Caco-2 (cell line): ENCODE data around the gene WIPF3. TPM values are rescaled to one million over a fixed set of nuclear protein-coding genes. Genes with fewer than 3 reads are reported as not detected.

Experiments used
- BruUV-seq: library from RNA; stranded (reverse); fragments of 400-500 nt; replicated peaks from 2 replicates; lab custom pipeline; 2021; lab: Mats Ljungman, UMichigan
- CTCF ChIA-PET: fragments of 300-600 bp; sonication (Branson Sonifier 250); formaldehyde crosslinking; loops from one replicate; lab custom pipeline; 2022; ENCODE audit warnings: antibody characterized with exemption; lab: Charles Lee
- POLR2A ChIA-PET: fragments of 300-600 bp; sonication (Branson Sonifier 250); formaldehyde crosslinking; loops from one replicate; lab custom pipeline; 2022; ENCODE audit warnings: antibody characterized with exemption; lab: Charles Lee
- DNase-seq, 2 experiments: peaks; one replicate each; pipeline versions ENCODE4 v3.0.0 to v3.0.0-alpha.2; 2020 to 2022
- H3K27me3 ChIP-seq: replicated peaks from 2 replicates; pipeline ENCODE4 v1.6.0; 2011; ENCODE audit warnings: low read length; ENCODE audit not compliant: control insufficient read depth, insufficient read depth
- H3K36me3 ChIP-seq: 2 replicates; pipeline ENCODE4 v1.5.1; 2011; ENCODE audit warnings: low read length; ENCODE audit not compliant: control insufficient read depth, insufficient read depth
- H3K4me1 ChIP-seq: fragments of 250-450 bp; sonication (Bioruptor Pico); 2 replicates; pipeline ENCODE4 v1.5.1; 2020; ENCODE audit warnings: mild to moderate bottlenecking
- H3K4me3 ChIP-seq: 2 replicates; pipeline ENCODE4 v1.5.1; 2011; ENCODE audit warnings: low read depth, mild to moderate bottlenecking, control low read depth, low read length
- H3K9me3 ChIP-seq: fragments of 250-450 bp; sonication (Bioruptor Pico); 2 replicates; pipeline ENCODE4 v1.5.1; 2020; ENCODE audit warnings: mild to moderate bottlenecking, moderate library complexity
- H3K27ac Mint-ChIP-seq: one replicate; pipeline ENCODE4 v1.8.0; 2022; ENCODE audit warnings: mixed read lengths; ENCODE audit not compliant: unreplicated experiment
- H3K27me3 Mint-ChIP-seq: one replicate; pipeline ENCODE4 v1.8.0; 2022; ENCODE audit warnings: mixed read lengths; ENCODE audit not compliant: insufficient read depth, unreplicated experiment
- H3K36me3 Mint-ChIP-seq: one replicate; pipeline ENCODE4 v1.8.0; 2022; ENCODE audit warnings: mild to moderate bottlenecking, mixed read lengths; ENCODE audit not compliant: insufficient read depth, unreplicated experiment
- H3K4me1 Mint-ChIP-seq: one replicate; pipeline ENCODE4 v1.8.0; 2022; ENCODE audit warnings: low read depth, mixed read lengths; ENCODE audit not compliant: unreplicated experiment
- H3K4me3 Mint-ChIP-seq: one replicate; pipeline ENCODE4 v1.8.0; 2022; ENCODE audit warnings: mild to moderate bottlenecking, moderate library complexity, mixed read lengths; ENCODE audit not compliant: unreplicated experiment
- H3K9me3 Mint-ChIP-seq: one replicate; pipeline ENCODE4 v1.8.0; 2022; ENCODE audit warnings: mixed read lengths; ENCODE audit not compliant: unreplicated experiment
- intact Hi-C: fragments of 100-400 bp; cut with micrococcal nuclease; formaldehyde crosslinking; loops from one replicate; pipeline ENCODE4 v1.10.0; 2022; ENCODE audit not compliant: unreplicated experiment
- total RNA-seq: library from RNA; stranded (reverse); gene quantifications from 2 replicates; pipeline ENCODE4 v1.2.3, GENCODE V29; 2022
- TF ChIP-seq, protein P1 (sequence below), 2 experiments: fragments of 200-600 bp in 1 of 2; IDR thresholded peaks; 1 replicate in 1 of 2; 2 replicates in 1 of 2; pipeline versions ENCODE4 v1.5.1 to v1.8.0; 2011 to 2022; ENCODE audit warnings: antibody characterized with exemption in 1 of 2, control low read depth in 1 of 2, inconsistent platforms in 1 of 2, low read depth in 1 of 2, low read length in 1 of 2, mild to moderate bottlenecking in 1 of 2, moderate library complexity in 1 of 2; ENCODE audit not compliant: insufficient read depth in 1 of 2, severe bottlenecking in 1 of 2, unreplicated experiment in 1 of 2

Gene WIPF3
- total RNA-seq, 1 experiment from 2014 or later = 1.2 TPM

- Histone ChIP-seq H3K4me1 (peaks cover 6% of the 10 kb centered on the region), H3K4me3 (no peak overlapping the region), H3K9me3 (no peaks in the 10 kb centered on the region), H3K27me3 (no peaks in the 10 kb centered on the region), H3K36me3 (no peaks in the 10 kb centered on the region)
- Mint-ChIP-seq H3K4me1 (peaks cover 3% of the 10 kb centered on the region), H3K27me3 (no peaks in the 10 kb centered on the region), H3K27ac (no peak overlapping the region), H3K9me3 (no peaks in the 10 kb centered on the region), H3K36me3 (no peaks in the 10 kb centered on the region), H3K4me3 (no peak overlapping the region)
- no peak for DNase-seq
- no TSS peak for BruUV-seq
- ChIA-PET POLR2A (no interaction called here), CTCF (no interaction called here)
- intact Hi-C loops = no loop called here
- TF ChIP-seq, protein P1, sequence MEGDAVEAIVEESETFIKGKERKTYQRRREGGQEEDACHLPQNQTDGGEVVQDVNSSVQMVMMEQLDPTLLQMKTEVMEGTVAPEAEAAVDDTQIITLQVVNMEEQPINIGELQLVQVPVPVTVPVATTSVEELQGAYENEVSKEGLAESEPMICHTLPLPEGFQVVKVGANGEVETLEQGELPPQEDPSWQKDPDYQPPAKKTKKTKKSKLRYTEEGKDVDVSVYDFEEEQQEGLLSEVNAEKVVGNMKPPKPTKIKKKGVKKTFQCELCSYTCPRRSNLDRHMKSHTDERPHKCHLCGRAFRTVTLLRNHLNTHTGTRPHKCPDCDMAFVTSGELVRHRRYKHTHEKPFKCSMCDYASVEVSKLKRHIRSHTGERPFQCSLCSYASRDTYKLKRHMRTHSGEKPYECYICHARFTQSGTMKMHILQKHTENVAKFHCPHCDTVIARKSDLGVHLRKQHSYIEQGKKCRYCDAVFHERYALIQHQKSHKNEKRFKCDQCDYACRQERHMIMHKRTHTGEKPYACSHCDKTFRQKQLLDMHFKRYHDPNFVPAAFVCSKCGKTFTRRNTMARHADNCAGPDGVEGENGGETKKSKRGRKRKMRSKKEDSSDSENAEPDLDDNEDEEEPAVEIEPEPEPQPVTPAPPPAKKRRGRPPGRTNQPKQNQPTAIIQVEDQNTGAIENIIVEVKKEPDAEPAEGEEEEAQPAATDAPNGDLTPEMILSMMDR (IDR thresholded peaks at IDR 0.05; ENCODE audit: insufficient read depth in 1 of 2, low read depth in 1 of 2, low read length in 1 of 2, severe bottlenecking in 1 of 2, unreplicated experiment in 1 of 2) = no peak
These were observed 35.8 kb downstream of the WIPF3 start for GRCh38 chr7:29841926-29842701.

GRCh38 chr7:29843093-29843492 lies 36.8 kb downstream of the WIPF3 start:
- no peak overlapping the region for H3K27ac Mint-ChIP-seq
- no peaks in the 10 kb centered on the region for H3K9me3 ChIP-seq
- BruUV-seq = no TSS peak
- DNase-seq = no peak
- no peaks in the 10 kb centered on the region for H3K27me3 Mint-ChIP-seq
- no peaks in the 10 kb centered on the region for H3K27me3 ChIP-seq
- TF ChIP-seq, protein P1 (IDR thresholded peaks at IDR 0.05; ENCODE audit: insufficient read depth in 1 of 2, low read depth in 1 of 2, low read length in 1 of 2, severe bottlenecking in 1 of 2, unreplicated experiment in 1 of 2) = no peak
- peaks cover 16% of the 10 kb centered on the region for H3K4me1 ChIP-seq
- peaks cover 12% of the 10 kb centered on the region for H3K4me1 Mint-ChIP-seq
- CTCF ChIA-PET = no interaction called here
- POLR2A ChIA-PET = no interaction called here
- no peaks in the 10 kb centered on the region for H3K36me3 Mint-ChIP-seq
- no peaks in the 10 kb centered on the region for H3K9me3 Mint-ChIP-seq
- intact Hi-C loops = no loop called here
- H3K36me3 ChIP-seq = no peaks in the 10 kb centered on the region
- no peak overlapping the region for H3K4me3 Mint-ChIP-seq
- H3K4me3 ChIP-seq = no peak overlapping the region

GRCh38 chr7:29843726-29844125 lies 37.4 kb downstream of the WIPF3 start:
- BruUV-seq = no TSS peak
- Histone ChIP-seq H3K4me1 (peaks cover 19% of the 10 kb centered on the region), H3K4me3 (no peak overlapping the region), H3K36me3 (no peaks in the 10 kb centered on the region), H3K9me3 (no peaks in the 10 kb centered on the region), H3K27me3 (no peaks in the 10 kb centered on the region)
- H3K36me3 Mint-ChIP-seq = no peaks in the 10 kb centered on the region
- TF ChIP-seq, protein P1 (IDR thresholded peaks at IDR 0.05; ENCODE audit: insufficient read depth in 1 of 2, low read depth in 1 of 2, low read length in 1 of 2, severe bottlenecking in 1 of 2, unreplicated experiment in 1 of 2) = no peak
- H3K27ac Mint-ChIP-seq = no peak overlapping the region
- no peak overlapping the region for H3K4me3 Mint-ChIP-seq
- no peak for DNase-seq
- intact Hi-C loops = no loop called here
- H3K27me3 Mint-ChIP-seq = no peaks in the 10 kb centered on the region
- peaks cover 12% of the 10 kb centered on the region for H3K4me1 Mint-ChIP-seq
- no peaks in the 10 kb centered on the region for H3K9me3 Mint-ChIP-seq
- CTCF ChIA-PET = no interaction called here
- POLR2A ChIA-PET = no interaction called here
